ENCODE measurements around the gene PARD3B. TPM values are rescaled to one million over a fixed set of nuclear protein-coding genes. Genes with fewer than 3 reads are reported as not detected.

The PARD3B gene
- total and polyA plus RNA-seq, 2 of the 4 experiments (the other 2 are of a cell fraction), result 3.3 to 15.6 TPM

GRCh38 chr2:205107810-205108209 lies 562.5 kb downstream of the PARD3B start:
- TF ChIP-seq SMC3 (IDR thresholded peaks at IDR 0.05; ENCODE audit: low read depth, low read length), result no peak
- no peak for TF ChIP-seq USF2 (IDR thresholded peaks at IDR 0.05; ENCODE audit: low read depth, low read length)
- no peak for TF ChIP-seq NFE2L2 (IDR thresholded peaks at IDR 0.05; ENCODE audit: low read depth, low read length)
- TF ChIP-seq RFX5 (IDR thresholded peaks at IDR 0.05; ENCODE audit: low read depth, low read length), result no peak
- TF ChIP-seq FOS (IDR thresholded peaks at IDR 0.05; ENCODE audit: low read depth, low read length), result no peak
- TF ChIP-seq MAFK (IDR thresholded peaks at IDR 0.05; ENCODE audit: low read depth, low read length), result no peak
- no peak for TF ChIP-seq MXI1 (IDR thresholded peaks at IDR 0.05; ENCODE audit: borderline replicate concordance, low read depth, low read length)
- no peak for TF ChIP-seq CHD1 (IDR thresholded peaks at IDR 0.05; ENCODE audit: low read depth, low read length)
- no peak for TF ChIP-seq CTCF (conservative IDR thresholded peaks at IDR 0.05; ENCODE audit: low read depth, low read length)
- TF ChIP-seq POLR2A (IDR thresholded peaks at IDR 0.05; ENCODE audit: low read depth, low read length), result no peak
- TF ChIP-seq RCOR1 (IDR thresholded peaks at IDR 0.05; ENCODE audit: insufficient replicate concordance, low read length), result no peak
- no peak for TF ChIP-seq CEBPB (IDR thresholded peaks at IDR 0.05; ENCODE audit: low read depth, low read length)
- TF ChIP-seq ELK1 (IDR thresholded peaks at IDR 0.05; ENCODE audit: borderline replicate concordance, low read depth, low read length), result no peak
- no peak for TF ChIP-seq BHLHE40 (IDR thresholded peaks at IDR 0.05; ENCODE audit: low read depth, low read length)
- no peak for TF ChIP-seq MAZ (IDR thresholded peaks at IDR 0.05; ENCODE audit: borderline replicate concordance, low read depth, low read length)
- no peak for TF ChIP-seq RAD21 (IDR thresholded peaks at IDR 0.05; ENCODE audit: low read length)
- Histone ChIP-seq H3K27me3 (ENCODE audit: control insufficient read depth, insufficient read depth, low read length) (no peaks in the 10 kb centered on the region), H3K79me1 (ENCODE audit: low read depth in 1 of 2, low read length in 2 of 2) (no peaks in the 10 kb centered on the region), H3K4me1 (ENCODE audit: control insufficient read depth, insufficient read depth, low read length) (no peaks in the 10 kb centered on the region), H2BK120ac (ENCODE audit: low read depth, low read length) (no peak overlapping the region), H3K4me2 (ENCODE audit: low read depth, low read length) (no peak overlapping the region), H2AFZ (replicated peaks; ENCODE audit: low read length, poor library complexity) (no peak overlapping the region), H3K9ac (ENCODE audit: low read depth, low read length) (no peak overlapping the region), H2AK5ac (ENCODE audit: low read depth, low read length) (no peak overlapping the region), H3K9me1 (ENCODE audit: insufficient read depth, low read length) (no peaks in the 10 kb centered on the region), H4K20me1 (ENCODE audit: insufficient read depth, low read length) (no peaks in the 10 kb centered on the region), H2BK5ac (ENCODE audit: low read depth, low read length, poor library complexity, severe bottlenecking) (no peak overlapping the region), H3K18ac (ENCODE audit: low read depth, low read length) (no peak overlapping the region), H4K5ac (ENCODE audit: low read depth, low read length) (no peak overlapping the region), H3K4ac (ENCODE audit: low read depth, low read length) (no peak overlapping the region), H3K36me3 (ENCODE audit: control insufficient read depth, insufficient read depth, low read length) (no peaks in the 10 kb centered on the region), H3K23ac (ENCODE audit: low read depth, low read length) (no peak overlapping the region), H3K4me3 (ENCODE audit: insufficient read depth, low read depth, low read length) (no peak overlapping the region), H3K9me3 (ENCODE audit: control insufficient read depth, insufficient read depth, low read length) (no peaks in the 10 kb centered on the region), H2AK9ac (replicated peaks; ENCODE audit: low read depth, low read length, poor library complexity) (no peak overlapping the region), H3K14ac (replicated peaks; ENCODE audit: low read depth, low read length) (no peak overlapping the region), H3K56ac (ENCODE audit: extremely low read depth, insufficient read depth, low read length) (no peak overlapping the region), H2BK15ac (ENCODE audit: low read depth, low read length) (no peak overlapping the region), H2BK20ac (ENCODE audit: low read depth, low read length) (no peak overlapping the region), H4K91ac (ENCODE audit: insufficient read depth, low read depth, low read length) (no peak overlapping the region), H3K27ac (ENCODE audit: insufficient read depth, low read length) (no peak overlapping the region), H4K8ac (ENCODE audit: low read depth in 2 of 2, low read length in 2 of 2) (no peak overlapping the region)
- dilution Hi-C loops (cut with HindIII; ENCODE audit: low sequenced_read_pairs, unreplicated experiment) (no loop called here), intact Hi-C loops (cut with micrococcal nuclease) (no loop called here), in situ Hi-C loops (cut with MboI; ENCODE audit: low sequenced_read_pairs) (no loop called here)
- ChIA-PET POLR2A (ENCODE audit: unreplicated experiment) (no interaction called here), CTCF (no interaction called here)
- DNase-seq, result no peak
- WGBS, 2 experiments (ENCODE audit: extremely low coverage in 2 of 2, insufficient read length in 1 of 2), result 68% methylated on average over 2 of the region's 2 CpGs; no CpG with 5 or more reads in 1 of the 2 experiments
- BruUV-seq (replicated peaks), result no TSS peak
- ATAC-seq (ENCODE audit: low read depth), result no peak
